Astrocyte of the hippocampus (primary cell): ENCODE results near the gene GLI1.
A peak's percentile ranks its signal among the peaks of the same experiment; 100 is the strongest.
"Not testable (repeated sequence)": the region's sequence is repeated elsewhere in the genome, so short reads cannot be mapped to it uniquely, and the experiment has no call there.

ENCODE experiments used
- DNase-seq: peaks from one replicate; pipeline ENCODE4 v3.0.0; 2011; ENCODE audit warnings: low read depth, low spot score

The GLI1 gene

GRCh38 chr12:57459750-57460467, at the start of gene GLI1:
Gene GLI1, plus strand, starts transcription at chr12:57459785. Its CDS starts 3,907 bp downstream, at chr12:57463692.
- peak; percentile 18 for DNase-seq

- no peak for DNase-seq
These were observed 49.1 kb upstream of the GLI1 start for GRCh38 chr12:57410534-57410933.

- not testable (repeated sequence) for DNase-seq
These were observed 45.4 kb upstream of the GLI1 start for GRCh38 chr12:57414160-57414559.

GRCh38 chr12:57415088-57415487, 44.5 kb upstream of the GLI1 start:
- no peak for DNase-seq

GRCh38 chr12:57416039-57416996, 43.3 kb upstream of the GLI1 start:
- DNase-seq = peak; percentile 8

- DNase-seq = peak; percentile 16
These were observed 41.3 kb upstream of the GLI1 start for GRCh38 chr12:57418255-57418654.

GRCh38 chr12:57419495-57419894, 40.1 kb upstream of the GLI1 start:
- DNase-seq = no peak

- DNase-seq = no peak
These were observed 39.1 kb upstream of the GLI1 start for GRCh38 chr12:57420482-57420881.

GRCh38 chr12:57426948-57427347, 32.6 kb upstream of the GLI1 start:
- not testable (repeated sequence) for DNase-seq

GRCh38 chr12:57428965-57429364, 30.6 kb upstream of the GLI1 start:
- no peak for DNase-seq

GRCh38 chr12:57429473-57430111, 30.0 kb upstream of the GLI1 start:
- DNase-seq = no peak

- DNase-seq = peak; percentile 45
These were observed 29.3 kb upstream of the GLI1 start for GRCh38 chr12:57430112-57430930.

- DNase-seq = peak; percentile 97
These were observed 28.5 kb upstream of the GLI1 start, which contains the start of gene R3HDM2 for GRCh38 chr12:57430931-57431566. Gene R3HDM2, minus strand, starts transcription at chr12:57431043. Its CDS starts 120,615 bp downstream, at chr12:57310428.

- no peak for DNase-seq
These were observed 27.9 kb upstream of the GLI1 start for GRCh38 chr12:57431654-57432188.

GRCh38 chr12:57433370-57433769, 26.2 kb upstream of the GLI1 start:
- no peak for DNase-seq

- DNase-seq = no peak
These were observed 24.9 kb upstream of the GLI1 start, which contains the start of gene INHBC for GRCh38 chr12:57434517-57435223. Gene INHBC, plus strand, starts transcription at chr12:57434784. Its CDS starts 103 bp downstream, at chr12:57434887.

GRCh38 chr12:57435293-57435692, 24.3 kb upstream of the GLI1 start:
- DNase-seq = no peak

GRCh38 chr12:57438400-57438799, 21.2 kb upstream of the GLI1 start:
- DNase-seq = no peak

- no peak for DNase-seq
These were observed 19.8 kb upstream of the GLI1 start for GRCh38 chr12:57439762-57440266.
